Liver (tissue), 9 donors: Measurements from ENCODE around the gene MVB12B. TPM values are rescaled to one million over a fixed set of nuclear protein-coding genes. Genes with fewer than 3 reads are reported as not detected.

Experiments used
- DNase-seq: peaks from one replicate; pipeline ENCODE4 v3.0.0-alpha.2; 2017; ENCODE audit warnings: low spot score
- H3K27ac ChIP-seq, 2 donors: one replicate each; pipeline ENCODE4 v1.7.0; 2013; ENCODE audit warnings: inconsistent platforms in 2 of 2, low read length in 2 of 2, control low read depth in 1 of 2, low read depth in 1 of 2, mild to moderate bottlenecking in 1 of 2
- H3K27me3 ChIP-seq, 4 donors: one replicate each; pipeline versions ENCODE4 v1.6.1 to v1.7.0; 2013; ENCODE audit warnings: low read length in 3 of 4, inconsistent platforms in 1 of 4, mild to moderate bottlenecking in 1 of 4, moderate library complexity in 1 of 4; ENCODE audit not compliant: control insufficient read depth in 4 of 4, insufficient read depth in 4 of 4
- H3K36me3 ChIP-seq, 4 donors: one replicate each; pipeline versions ENCODE4 v1.6.1 to v1.7.0; 2013; ENCODE audit warnings: low read length in 3 of 4, mild to moderate bottlenecking in 3 of 4, low read depth in 1 of 4, moderate library complexity in 1 of 4; ENCODE audit not compliant: control insufficient read depth in 4 of 4, insufficient read depth in 3 of 4
- H3K4me1 ChIP-seq, 4 donors: one replicate each; pipeline versions ENCODE4 v1.6.1 to v1.7.0; 2013; ENCODE audit warnings: low read length in 3 of 4, mild to moderate bottlenecking in 3 of 4, moderate library complexity in 1 of 4; ENCODE audit not compliant: control insufficient read depth in 4 of 4, insufficient read depth in 4 of 4
- H3K4me3 ChIP-seq, 3 donors: one replicate each; pipeline versions ENCODE4 v1.6.1 to v1.7.0; 2013; ENCODE audit warnings: low read length in 3 of 3, control low read depth in 1 of 3, low read depth in 1 of 3, mild to moderate bottlenecking in 1 of 3
- H3K9ac ChIP-seq, 2 donors: one replicate each; pipeline ENCODE4 v1.7.0; 2013; ENCODE audit warnings: low read length in 2 of 2, mild to moderate bottlenecking in 2 of 2, moderate library complexity in 2 of 2, control low read depth in 1 of 2, low read depth in 1 of 2
- H3K9me3 ChIP-seq, 4 donors: one replicate each; pipeline versions ENCODE4 v1.6.1 to v1.7.0; 2013; ENCODE audit warnings: low read length in 3 of 4; ENCODE audit not compliant: control insufficient read depth in 4 of 4
- ATF3 ChIP-seq: IDR thresholded peaks from 2 replicates; pipeline ENCODE4 v1.6.1; 2016; ENCODE audit warnings: antibody characterized with exemption
- CTCF ChIP-seq: fragments of 150-350 bp; IDR thresholded peaks from 2 replicates; pipeline ENCODE4 v1.5.1; 2017; ENCODE audit warnings: improper control_type of control experiment, low read depth, low read length; ENCODE audit not compliant: missing input control
- EGR1 ChIP-seq, 2 donors: IDR thresholded peaks; 2 replicates each; pipeline ENCODE4 v1.6.1; 2016 to 2018; ENCODE audit warnings: antibody characterized with exemption in 2 of 2, low read depth in 2 of 2
- FOXA1 ChIP-seq: IDR thresholded peaks from 2 replicates; pipeline ENCODE4 v1.6.1; 2016; ENCODE audit warnings: antibody characterized with exemption
- FOXA2 ChIP-seq: IDR thresholded peaks from 2 replicates; pipeline ENCODE4 v1.6.1; 2016; ENCODE audit warnings: antibody characterized with exemption
- GABPA ChIP-seq, 2 donors: IDR thresholded peaks in 1 of 2; conservative IDR thresholded peaks in 1 of 2; 2 replicates each; pipeline ENCODE4 v1.6.1; 2016; ENCODE audit warnings: antibody characterized with exemption in 2 of 2, mild to moderate bottlenecking in 1 of 2, moderate library complexity in 1 of 2
- HNF4A ChIP-seq, 2 donors: conservative IDR thresholded peaks; 2 replicates each; pipeline ENCODE4 v1.6.1; 2016; ENCODE audit warnings: antibody characterized with exemption in 2 of 2, mild to moderate bottlenecking in 2 of 2
- HNF4G ChIP-seq: IDR thresholded peaks from 2 replicates; pipeline ENCODE4 v1.6.1; 2016; ENCODE audit warnings: antibody characterized with exemption
- JUND ChIP-seq, 2 donors: IDR thresholded peaks; 2 replicates each; pipeline ENCODE4 v1.6.1; 2016; ENCODE audit warnings: antibody characterized with exemption in 2 of 2
- NR2F2 ChIP-seq: IDR thresholded peaks from 2 replicates; pipeline ENCODE4 v1.6.1; 2016; ENCODE audit warnings: antibody characterized with exemption
- RAD21 ChIP-seq, 2 donors: IDR thresholded peaks; 2 replicates each; pipeline ENCODE4 v1.6.1; 2016; ENCODE audit warnings: antibody characterized with exemption in 2 of 2, mild to moderate bottlenecking in 2 of 2
- RXRA ChIP-seq, 2 donors: IDR thresholded peaks; 2 replicates each; pipeline ENCODE4 v1.6.1; 2017 to 2018; ENCODE audit warnings: antibody characterized with exemption in 2 of 2, mild to moderate bottlenecking in 1 of 2
- SP1 ChIP-seq: IDR thresholded peaks from 2 replicates; pipeline ENCODE4 v1.6.1; 2018; ENCODE audit warnings: antibody characterized with exemption, mild to moderate bottlenecking
- TAF1 ChIP-seq: conservative IDR thresholded peaks from 2 replicates; pipeline ENCODE4 v1.6.1; 2016; ENCODE audit warnings: antibody characterized with exemption, mild to moderate bottlenecking
- YY1 ChIP-seq: IDR thresholded peaks from 2 replicates; pipeline ENCODE4 v1.6.1; 2016; ENCODE audit warnings: antibody characterized with exemption, mild to moderate bottlenecking
- WGBS: extraction: QIAGEN DNeasy Blood & Tissue Kit; methylation state at CpG from one replicate; pipeline ENCODE4 v1.1.7; 2013; 5-methylcytosine and 5-hydroxymethylcytosine counted together
- polyA plus RNA-seq, 2 donors: library from polyadenylated mRNA; stranded (reverse) in 1 of 2; unstranded in 1 of 2; fragments of 200-250 nt in 1 of 2; fragments of >200 nt in 1 of 2; fragmentation: Nextera tagmentation in 1 of 2; extraction: Ambion mirVana in 1 of 2; gene quantifications; one replicate each; pipeline versions ENCODE4 v1.2.1 to v1.2.3, GENCODE V29; 2013 to 2015
- total RNA-seq, 2 donors: library from RNA; depleted of rRNA; stranded (reverse); fragments of >200 nt; gene quantifications; one replicate each; pipeline ENCODE4 v1.2.3, GENCODE V29; 2014
- TF ChIP-seq, protein P1 (sequence below): IDR thresholded peaks from 2 replicates; pipeline ENCODE4 v1.6.1; 2016; ENCODE audit warnings: antibody characterized with exemption
- TF ChIP-seq, protein P2 (sequence below): IDR thresholded peaks from 2 replicates; pipeline ENCODE4 v1.6.1; 2016; ENCODE audit warnings: antibody characterized with exemption
- donor health status: healthy.
- donor health status: healthy.
- donor health status: healthy.
- donor health status: healthy.
- donor health status: healthy.

Gene MVB12B
- total and polyA plus RNA-seq, 4 donors, result 5.3 to 12.4 (median 8.4) TPM

GRCh38 chr9:126462617-126463016, 136.0 kb downstream of the MVB12B start:
- WGBS, result 97% methylated on average over 3 of the region's 3 CpGs
- H3K27ac ChIP-seq, result no peak overlapping the region

DNA sequence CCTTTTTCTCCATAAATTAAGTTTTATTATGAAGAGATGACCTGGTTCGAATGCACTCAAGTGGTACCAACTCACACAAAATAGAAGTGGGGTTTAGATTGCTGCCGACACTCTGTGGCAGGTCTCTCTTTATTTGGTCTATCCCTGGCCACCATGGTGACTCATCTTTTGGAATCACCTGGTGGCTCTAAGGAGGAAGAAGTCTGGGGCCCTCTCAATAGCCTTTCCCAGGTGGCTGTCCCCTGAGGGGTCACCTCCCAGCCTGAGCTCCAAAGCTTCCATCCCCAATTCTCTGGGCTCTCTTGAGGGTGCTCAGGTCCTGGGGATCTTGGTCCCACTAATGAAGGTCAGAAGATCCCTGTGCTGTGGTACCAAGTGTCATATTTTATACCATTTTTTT, 136.8 kb downstream of the MVB12B start:
- Histone ChIP-seq H3K4me1 (no peaks in the 10 kb centered on the region), H3K9ac (no peak overlapping the region), H3K27me3 (no peaks in the 10 kb centered on the region), H3K36me3 (peaks cover 0 to 5% (median 1%) of the 10 kb centered on the region in 4 donors), H3K4me3 (no peak overlapping the region), H3K9me3 (no peaks in the 10 kb centered on the region), H3K27ac (no peak overlapping the region)
- TF ChIP-seq RXRA (IDR thresholded peaks at IDR 0.05) (no peak), YY1 (no peak), EGR1 (IDR thresholded peaks at IDR 0.05; ENCODE audit: low read depth in 2 of 2) (no peak), FOXA2 (no peak)
- TF ChIP-seq, protein P1, sequence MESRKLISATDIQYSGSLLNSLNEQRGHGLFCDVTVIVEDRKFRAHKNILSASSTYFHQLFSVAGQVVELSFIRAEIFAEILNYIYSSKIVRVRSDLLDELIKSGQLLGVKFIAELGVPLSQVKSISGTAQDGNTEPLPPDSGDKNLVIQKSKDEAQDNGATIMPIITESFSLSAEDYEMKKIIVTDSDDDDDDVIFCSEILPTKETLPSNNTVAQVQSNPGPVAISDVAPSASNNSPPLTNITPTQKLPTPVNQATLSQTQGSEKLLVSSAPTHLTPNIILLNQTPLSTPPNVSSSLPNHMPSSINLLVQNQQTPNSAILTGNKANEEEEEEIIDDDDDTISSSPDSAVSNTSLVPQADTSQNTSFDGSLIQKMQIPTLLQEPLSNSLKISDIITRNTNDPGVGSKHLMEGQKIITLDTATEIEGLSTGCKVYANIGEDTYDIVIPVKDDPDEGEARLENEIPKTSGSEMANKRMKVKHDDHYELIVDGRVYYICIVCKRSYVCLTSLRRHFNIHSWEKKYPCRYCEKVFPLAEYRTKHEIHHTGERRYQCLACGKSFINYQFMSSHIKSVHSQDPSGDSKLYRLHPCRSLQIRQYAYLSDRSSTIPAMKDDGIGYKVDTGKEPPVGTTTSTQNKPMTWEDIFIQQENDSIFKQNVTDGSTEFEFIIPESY, result no peak
- TF ChIP-seq, protein P2, sequence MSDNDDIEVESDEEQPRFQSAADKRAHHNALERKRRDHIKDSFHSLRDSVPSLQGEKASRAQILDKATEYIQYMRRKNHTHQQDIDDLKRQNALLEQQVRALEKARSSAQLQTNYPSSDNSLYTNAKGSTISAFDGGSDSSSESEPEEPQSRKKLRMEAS, result no peak
- 91% methylated on average over 2 of the region's 2 CpGs for WGBS
- DNase-seq, result no peak

More at GRCh38 chr9:126462617-126463016, 136.0 kb downstream of the MVB12B start:
- no peak overlapping the region for H3K9ac ChIP-seq
- no peaks in the 10 kb centered on the region for H3K27me3 ChIP-seq
- H3K4me3 ChIP-seq, result no peak overlapping the region
- H3K4me1 ChIP-seq, result no peaks in the 10 kb centered on the region
- no peak for TF ChIP-seq TAF1
- no peak for TF ChIP-seq GABPA (IDR thresholded peaks at IDR 0.05 in 1 of 2, conservative IDR thresholded peaks at IDR 0.05 in 1 of 2)
- TF ChIP-seq FOXA2, result no peak
- no peak for TF ChIP-seq YY1
- TF ChIP-seq JUND (IDR thresholded peaks at IDR 0.05), result no peak
- no peak for TF ChIP-seq NR2F2
- no peak for TF ChIP-seq FOXA1
- TF ChIP-seq RXRA (IDR thresholded peaks at IDR 0.05), result no peak
- no peak for TF ChIP-seq SP1
- no peak for TF ChIP-seq EGR1 (IDR thresholded peaks at IDR 0.05; ENCODE audit: low read depth in 2 of 2)
- no peak for TF ChIP-seq ATF3
- TF ChIP-seq, protein P2, result no peak
- no peak for TF ChIP-seq HNF4A (conservative IDR thresholded peaks at IDR 0.05)
- TF ChIP-seq RAD21 (IDR thresholded peaks at IDR 0.05), result no peak
- TF ChIP-seq, protein P1, result no peak
- TF ChIP-seq CTCF, result no peak
- no peak for TF ChIP-seq HNF4G
- H3K9me3 ChIP-seq, result no peaks in the 10 kb centered on the region
- no peak for DNase-seq
- H3K36me3 ChIP-seq, result no peaks in the 10 kb centered on the region
